GM21723 (cell line): ENCODE results near the gene SYT1.

ENCODE experiments used
- ATAC-seq: cut with Tn5 transposase; IDR thresholded peaks from one replicate; pipeline ENCODE4 v1.9.1; 2021; ENCODE audit warnings: mild to moderate bottlenecking, moderate library complexity; ENCODE audit not compliant: unreplicated experiment

Gene SYT1

DNA sequence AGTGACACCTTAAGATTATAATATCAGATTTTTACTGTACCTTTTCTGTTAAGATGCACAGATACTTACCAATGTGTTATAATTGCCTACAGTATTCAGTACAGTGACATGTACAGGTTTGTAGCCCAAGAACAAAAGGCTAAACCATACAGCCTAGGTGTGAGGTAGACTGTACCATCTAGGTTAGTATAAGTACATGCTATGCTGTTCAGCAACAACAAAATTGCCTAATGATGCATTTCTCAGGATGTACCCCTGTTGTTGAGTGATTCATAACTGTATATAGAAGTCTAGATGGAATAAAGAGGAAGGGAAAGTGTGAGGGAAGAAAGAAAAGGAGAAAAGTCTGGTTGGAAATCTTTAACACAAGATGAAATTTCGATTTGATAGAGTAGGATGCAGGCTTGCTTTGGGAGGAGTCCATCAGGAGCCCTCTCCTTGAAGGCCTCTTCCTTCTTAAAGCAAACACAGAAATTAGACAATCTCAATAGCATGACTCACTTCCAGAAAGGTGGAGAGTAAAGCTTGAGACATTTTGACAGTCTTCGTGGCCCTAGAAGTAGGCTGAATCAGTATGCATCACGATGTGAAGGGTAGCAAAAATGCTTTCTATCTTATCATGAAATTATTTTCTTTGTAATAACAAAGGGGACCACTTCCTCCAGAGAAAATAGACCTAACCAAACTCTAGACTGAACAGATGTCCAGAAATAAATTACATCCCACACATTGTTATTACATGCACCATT is 191.5 kb downstream of the SYT1 start:
- ATAC-seq, result no peak

DNA sequence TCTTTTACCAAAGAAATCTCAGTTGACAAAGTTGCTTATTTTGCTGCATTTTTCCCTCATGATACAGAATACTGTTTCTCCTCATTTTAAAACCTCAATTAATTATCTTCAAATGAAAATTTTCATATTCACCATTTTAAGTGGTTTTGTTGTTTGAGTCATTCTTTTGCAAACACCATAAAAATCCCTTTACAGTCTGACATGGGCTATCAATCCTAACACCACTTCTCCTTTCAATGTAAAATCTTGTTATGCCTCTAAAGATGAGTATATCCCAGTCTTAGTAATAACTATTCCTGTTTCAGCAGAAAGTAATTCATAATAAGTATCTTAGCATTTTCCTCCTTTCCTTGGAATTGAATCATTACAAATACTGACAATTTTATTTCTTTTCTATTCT is 192.2 kb downstream of the SYT1 start:
- ATAC-seq, result no peak

DNA sequence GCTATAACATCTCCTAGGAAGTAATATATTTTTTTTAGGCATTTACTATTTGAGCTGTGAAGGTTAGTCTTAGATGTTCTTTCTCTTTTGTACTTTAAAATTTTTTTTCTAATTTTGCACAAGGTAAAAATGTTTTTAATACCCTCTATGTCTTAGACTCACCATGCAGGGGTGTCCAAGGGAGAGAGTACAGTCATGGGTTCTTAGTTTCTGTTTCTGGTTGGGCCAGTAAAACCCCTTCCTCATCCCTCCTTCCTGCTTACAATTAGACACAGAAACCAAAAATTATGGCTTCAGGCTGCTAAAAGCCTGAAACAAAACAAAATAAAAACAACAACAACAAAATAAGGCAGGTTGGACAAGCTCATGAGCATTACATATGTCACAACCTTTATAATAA is 193.0 kb downstream of the SYT1 start:
- peak; percentile 62 for ATAC-seq

DNA sequence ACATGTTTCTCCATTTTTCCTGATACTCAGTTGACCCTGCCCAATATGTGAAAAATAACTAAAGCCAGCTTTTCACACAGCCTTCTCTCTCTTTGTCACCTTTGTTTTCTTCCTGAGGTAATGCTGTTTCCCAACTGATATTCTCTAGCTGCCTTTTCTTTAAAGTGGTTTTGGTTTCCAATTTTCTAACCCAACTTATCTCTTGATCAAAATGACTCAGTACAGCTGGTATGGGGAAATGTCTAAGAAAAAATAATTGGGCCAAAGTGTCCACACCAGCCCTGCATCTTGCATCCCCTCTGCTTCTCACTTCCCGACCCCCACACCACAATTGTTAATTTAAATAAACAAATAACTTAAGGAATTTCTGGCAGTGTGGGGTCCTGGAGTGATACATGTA is 193.8 kb downstream of the SYT1 start:
- ATAC-seq, result no peak

DNA sequence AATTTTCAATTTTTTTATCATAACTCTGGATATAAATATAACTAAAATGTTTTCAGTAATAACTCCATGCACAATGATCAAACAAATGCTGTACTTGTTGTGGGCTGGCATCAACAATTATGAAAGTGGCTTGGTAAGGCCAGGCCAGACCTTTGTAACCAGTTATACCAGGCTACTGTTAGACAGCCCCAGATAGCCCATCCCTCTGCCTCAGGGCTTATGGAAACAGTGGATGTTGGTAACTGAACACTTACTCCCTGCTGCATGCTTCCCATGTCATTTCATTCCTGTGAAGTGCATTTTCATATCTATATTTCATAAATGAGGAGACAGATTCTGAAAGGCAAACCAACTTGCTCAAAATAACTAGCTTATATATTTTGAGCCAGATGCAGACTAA is 195.0 kb downstream of the SYT1 start:
- no peak for ATAC-seq

DNA sequence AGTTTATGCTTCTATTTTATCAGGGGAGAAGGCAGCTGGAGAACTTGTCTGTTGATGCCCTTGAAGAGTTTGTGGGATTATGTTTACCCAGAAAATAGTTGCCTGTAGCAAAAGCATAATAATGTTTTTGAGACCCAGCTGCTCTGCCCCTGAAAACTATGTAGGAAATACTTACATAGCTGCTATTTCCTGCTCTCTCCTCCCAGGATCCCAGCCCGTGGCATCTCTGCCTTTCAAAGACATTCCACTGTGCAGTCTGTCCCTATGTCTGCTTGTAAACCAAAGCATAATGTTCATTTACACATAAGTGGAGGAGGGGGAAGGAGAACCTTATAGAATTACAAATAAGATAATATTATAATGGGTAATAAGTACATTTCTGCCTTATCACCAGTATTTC is 198.7 kb downstream of the SYT1 start:
- no peak for ATAC-seq

DNA sequence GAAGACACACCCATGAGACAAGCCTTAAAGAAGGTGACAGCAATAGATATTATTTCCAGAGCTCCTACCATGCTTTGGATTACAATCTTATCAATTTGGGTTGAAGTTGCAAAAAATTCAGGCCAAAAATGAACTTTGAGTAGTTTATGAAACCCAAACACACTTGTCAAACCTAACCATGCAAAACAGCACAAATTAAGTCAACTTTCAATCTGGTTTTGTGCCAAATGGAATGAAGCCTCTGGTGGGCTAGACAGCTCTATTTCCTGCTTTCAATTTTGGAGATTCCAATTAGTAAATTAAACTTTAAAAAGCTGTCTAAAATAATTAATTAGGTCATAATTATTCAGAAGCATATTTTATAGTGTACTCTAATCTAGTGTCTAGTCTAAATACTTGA is 203.4 kb downstream of the SYT1 start:
- no peak for ATAC-seq

DNA sequence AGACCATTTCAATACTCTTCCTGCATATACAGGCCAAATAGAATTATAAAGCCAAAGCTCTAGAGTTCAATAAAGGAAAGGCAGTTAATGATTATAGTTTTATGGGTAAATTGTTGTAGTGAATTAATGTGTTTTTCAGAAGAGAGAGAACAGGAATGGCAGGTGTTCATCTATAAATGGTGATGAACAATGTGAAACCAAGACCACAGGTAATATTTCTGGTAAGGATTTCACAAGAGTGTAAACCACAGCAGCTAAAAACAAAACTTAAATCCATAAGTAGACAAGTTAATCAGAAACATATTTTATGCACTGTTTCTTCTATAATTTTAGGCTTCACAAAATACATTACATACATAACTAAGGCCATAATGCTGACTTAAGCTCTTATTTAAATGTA is 204.4 kb downstream of the SYT1 start:
- peak; percentile 95 for ATAC-seq

DNA sequence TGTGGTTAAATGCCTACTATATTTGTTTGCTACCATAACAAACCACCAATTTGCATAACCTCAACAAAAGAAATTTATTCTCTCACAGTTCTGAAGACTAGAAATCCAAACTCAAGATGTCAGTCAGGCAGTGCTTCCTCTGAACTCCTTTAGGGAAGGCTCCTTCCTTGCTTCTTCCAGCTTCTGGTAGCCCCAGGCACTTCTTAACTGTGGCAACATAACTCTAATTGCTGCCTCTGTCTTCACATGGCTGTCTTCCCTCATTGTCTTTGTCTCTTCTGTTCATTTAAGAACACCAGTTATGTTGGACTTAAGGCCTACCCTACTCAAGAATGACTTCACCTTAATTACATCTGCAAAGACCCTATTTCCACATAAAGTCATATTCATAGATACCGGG is 206.9 kb downstream of the SYT1 start:
- ATAC-seq, result no peak

DNA sequence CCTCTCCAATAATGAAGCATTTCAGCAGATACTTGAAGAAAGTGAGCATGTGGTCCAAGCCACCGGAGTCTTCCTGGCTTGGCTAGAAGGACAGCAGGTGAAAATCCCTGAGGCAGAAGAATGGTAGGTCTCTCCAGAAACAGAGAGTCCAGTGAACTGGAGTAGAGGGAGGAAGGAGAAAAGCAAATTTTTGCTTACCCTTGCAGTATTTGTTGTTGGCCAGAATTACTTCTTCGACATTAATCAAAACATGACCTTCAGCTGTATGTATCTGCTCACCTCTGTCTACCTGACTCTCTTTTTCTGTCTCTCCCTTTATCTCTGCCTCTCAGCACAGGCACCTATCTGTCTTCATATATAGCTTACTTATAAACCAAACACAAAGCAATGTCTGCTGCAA is 208.9 kb downstream of the SYT1 start:
- ATAC-seq, result no peak

DNA sequence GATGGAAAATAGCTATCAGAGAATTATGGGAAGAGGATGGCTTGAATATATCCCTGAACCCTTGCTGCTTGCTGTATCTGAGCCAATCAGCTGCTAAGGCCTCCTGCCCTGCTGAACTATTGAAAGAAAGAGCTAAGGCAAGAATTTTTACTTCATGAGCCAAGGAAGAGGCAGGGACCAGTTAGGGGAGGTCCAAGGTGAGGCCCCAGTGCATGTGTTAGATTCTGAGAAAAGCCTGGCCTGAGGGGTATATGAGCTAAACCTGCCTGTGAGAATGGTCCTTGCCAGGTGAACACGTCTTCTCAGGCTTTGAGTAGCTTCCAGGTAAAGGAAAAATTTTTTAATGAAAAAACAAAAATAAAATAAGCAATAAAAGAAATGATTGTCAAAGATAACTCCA is 218.0 kb downstream of the SYT1 start:
- ATAC-seq, result no peak

DNA sequence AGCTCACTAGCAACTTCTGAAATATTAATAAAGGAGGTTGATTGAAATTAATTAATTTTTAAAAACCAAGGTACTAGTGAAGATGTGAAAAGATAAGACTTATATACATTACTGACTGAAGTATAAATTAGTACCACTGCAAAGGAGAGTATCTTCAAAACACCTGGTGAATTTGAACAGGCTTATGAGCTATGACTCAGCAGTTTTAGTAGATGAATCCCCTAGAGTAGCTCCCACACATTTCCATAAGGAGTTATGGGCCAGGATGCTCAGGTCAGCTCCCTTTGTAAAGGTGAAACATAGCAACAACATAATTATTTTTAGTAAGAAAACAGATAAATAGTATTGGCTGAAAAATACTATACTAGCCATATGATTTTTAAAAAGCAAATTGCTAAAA is 218.6 kb downstream of the SYT1 start:
- ATAC-seq, result no peak

DNA sequence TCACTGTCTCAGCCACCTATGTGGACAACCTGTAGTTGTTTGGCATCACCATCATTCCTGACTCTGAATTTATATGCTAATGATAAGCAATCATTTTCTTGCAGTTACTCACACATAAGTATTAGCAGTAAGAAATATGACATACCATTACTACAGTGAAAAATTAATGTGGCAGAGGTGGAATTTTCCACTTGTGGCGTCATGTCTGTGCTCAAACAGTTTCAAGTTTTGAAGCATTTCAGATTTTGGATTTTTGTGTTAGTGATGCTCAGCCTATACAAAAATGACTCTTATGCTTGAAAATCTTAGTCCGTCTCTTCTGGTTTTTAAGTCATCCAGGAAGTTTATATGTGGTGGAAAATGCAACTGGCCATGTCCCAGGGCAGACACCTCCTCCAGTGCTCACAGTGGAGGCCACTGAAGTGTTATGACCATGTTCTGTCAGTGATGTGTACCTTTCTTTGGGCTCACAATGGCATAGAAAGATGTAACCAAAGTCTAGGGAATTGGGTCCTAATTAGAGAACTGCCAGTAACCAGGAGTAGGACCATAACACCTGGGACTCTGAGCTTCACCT is 220.6 kb downstream of the SYT1 start:
- ATAC-seq, result peak; percentile 46

DNA sequence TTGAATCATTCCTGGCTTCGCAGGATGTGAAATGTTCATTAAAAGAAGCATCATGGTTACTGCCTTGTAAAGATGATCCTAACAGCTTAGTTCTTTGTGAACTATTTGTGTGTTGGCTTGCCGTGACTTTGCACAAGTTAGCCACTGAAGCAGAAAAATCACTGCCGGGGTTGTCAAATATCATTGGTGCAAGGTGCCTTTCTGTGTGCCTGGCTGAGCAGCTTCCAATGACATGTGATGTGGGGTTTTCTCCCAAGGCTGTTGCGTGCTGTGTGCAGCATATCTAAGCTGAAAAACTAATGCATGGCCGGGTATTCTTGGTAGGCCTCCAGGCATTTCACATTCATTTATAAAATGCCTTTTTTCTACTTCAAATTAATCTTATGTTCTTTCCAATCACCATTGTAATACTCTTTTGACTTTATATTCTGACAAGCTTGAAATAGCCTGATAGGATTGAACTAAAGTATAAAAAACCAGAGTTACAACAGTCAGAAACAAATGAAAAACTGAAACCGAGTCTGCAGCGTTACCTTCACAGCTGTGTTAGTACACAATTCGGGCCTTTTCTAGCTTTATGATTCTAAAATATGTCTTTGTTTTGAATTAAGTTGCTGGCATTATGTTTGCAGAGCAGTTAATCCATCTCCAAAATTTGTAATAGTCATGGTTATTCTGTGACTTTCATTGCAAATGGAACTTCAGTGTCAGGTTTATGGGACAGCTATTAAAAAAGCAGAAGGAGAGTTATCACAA is 222.1 kb downstream of the SYT1 start:
- no peak for ATAC-seq

DNA sequence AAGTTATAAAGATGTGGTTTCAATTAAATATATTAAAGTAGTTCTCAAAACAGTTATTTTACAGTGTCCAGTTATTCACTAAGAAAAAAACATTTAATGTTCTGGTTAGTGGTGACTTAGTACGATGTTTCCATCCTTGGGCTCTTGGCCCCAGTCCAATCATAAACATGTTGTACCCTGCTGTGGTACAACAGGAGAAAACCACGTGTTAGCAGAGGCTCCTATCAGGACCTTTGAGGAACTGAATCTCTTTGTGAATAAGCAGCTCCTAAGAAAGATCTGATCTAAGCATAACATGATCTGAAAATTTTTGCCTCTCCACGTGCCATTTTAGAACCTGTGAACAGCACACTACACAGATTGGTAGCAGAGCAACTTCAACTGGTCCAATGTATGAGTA is 234.0 kb downstream of the SYT1 start:
- no peak for ATAC-seq

DNA sequence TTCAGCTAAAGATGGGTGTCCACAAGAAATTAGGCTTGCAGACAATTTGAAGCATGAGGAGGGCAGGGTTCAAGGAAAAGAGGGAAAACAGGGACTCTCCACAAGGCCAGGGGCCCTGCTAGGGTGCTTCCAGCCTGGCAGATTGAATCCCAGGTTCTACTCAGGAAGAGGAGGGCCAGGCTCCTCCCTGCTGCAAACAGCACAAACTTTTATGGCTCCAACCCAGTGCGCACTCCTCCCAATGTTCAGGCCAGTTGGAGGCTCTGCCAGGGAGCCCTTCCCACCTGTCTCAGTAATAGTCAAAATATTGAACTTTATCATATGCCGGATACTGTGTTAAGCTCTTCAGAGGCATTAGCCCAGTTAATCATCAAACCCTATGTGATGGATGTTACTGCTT is 244.4 kb downstream of the SYT1 start:
- no peak for ATAC-seq

DNA sequence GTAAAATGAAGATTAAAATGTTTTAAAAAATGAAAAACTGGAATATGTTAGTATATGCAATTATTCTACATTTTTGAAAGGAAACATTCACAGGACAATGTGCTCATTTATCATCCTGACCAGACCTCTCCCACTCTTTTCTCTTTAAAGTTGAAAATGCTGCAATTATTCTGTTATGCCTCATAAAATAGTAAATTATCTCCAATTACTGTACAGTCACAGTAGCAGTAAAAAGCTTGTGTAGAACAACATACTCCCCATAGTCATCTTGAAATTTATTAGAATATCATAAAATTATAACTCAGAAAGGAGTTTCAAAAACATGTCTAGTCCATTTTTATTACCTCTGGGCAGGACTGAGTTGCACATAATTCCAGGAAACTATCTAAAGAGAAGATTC is 250.3 kb downstream of the SYT1 start:
- ATAC-seq, result no peak

DNA sequence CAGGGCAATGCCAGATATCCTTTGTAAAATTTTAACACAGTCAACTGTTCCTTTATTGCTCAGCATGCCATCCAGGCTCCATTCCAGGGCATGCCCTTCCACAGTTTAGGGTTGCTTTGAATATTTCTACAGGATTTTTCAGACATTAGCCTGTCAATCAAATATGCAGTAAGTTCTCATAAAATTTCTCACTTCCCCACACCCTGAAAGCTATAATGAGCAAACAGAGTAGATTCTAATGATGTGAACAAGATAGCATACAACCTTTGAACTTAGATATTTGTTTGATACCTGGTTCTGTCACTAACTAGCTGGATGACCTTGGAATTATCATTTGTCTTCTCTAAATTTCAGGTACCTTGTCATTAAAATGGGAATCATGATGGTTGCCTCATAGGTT is 251.2 kb downstream of the SYT1 start:
- ATAC-seq, result no peak

DNA sequence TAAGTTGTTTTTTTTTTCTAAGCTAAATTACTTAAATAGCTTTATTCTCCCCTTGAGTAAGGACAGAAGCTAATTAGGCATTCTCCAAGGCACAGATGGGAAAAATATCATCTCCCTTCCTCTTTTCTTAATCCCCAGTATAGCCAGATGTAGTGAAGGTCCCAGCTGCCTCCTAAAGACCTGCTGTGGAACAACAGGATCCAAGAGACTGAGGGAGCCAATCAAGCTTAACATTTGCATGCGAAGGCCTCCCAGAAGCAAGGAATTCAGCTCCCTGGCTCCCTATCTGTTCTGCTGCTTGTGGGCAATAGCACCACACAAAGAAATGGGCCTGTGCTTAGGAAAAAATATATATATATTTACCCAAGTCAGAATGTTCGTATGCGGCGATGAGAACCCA is 255.2 kb downstream of the SYT1 start:
- no peak for ATAC-seq

DNA sequence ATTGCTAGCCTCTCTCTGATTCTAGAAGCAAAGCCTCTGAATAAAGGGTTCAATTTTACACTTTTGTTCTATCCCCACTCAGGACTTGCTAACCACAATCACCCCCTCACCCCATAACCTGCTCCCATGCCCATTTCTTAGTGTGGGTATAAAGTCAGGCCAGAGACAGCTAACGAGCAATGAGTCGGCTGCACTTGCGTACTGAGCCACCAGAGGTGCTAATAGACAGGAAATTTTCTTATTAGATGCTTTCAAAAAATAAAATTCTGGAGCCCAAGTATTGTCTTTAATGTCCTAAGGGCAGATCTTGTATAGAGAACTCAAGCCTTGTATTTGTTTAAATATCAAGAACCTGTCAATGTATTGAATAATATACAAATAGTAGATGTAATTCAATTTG is 256.9 kb downstream of the SYT1 start:
- peak; percentile 69 for ATAC-seq

DNA sequence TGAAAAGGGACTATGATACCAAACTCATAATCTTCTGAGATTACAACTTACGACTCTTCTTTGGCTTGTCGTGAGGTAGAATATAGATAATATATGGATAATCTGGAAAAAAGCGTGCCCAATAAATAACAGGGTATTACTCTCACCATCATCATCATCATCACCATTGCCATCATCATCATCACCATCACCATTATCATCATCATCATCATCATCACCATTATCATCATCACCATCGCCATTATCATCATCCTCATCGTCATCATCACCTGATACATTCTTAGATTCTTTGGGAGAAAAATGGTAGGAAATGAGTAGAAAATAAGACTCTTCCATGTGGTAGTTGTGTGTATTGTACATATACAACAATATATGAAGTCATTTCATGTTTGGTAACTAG is 259.8 kb downstream of the SYT1 start:
- ATAC-seq, result no peak

DNA sequence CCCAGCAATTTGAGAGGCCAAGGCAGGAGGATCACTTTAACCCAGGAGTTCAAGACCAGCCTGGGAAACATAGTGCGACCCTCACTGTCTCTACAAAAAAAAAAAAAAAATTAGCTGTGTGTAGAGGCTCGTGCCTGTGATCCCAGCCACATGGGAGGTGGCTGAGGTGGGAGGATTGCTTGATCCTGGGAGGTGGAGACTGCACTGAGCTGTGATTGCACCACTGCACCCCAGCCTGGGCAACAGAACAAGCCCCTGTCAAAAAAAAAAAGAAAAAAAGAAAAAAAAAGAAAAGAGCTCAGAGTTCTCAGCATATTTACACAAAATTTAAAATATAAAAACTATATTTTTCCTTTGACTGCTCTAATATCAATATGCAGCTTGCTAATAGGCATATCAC is 260.8 kb downstream of the SYT1 start:
- no peak for ATAC-seq
